Stimulated activated naive CD4-positive, alpha-beta T cell (primary cell): ENCODE results near the gene RAB35.

Experiments
- DNase-seq, 6 experiments: peaks; one replicate each; lab custom pipeline; 2025; lab: John Stamatoyannopoulos, UW

The RAB35 gene

DNA sequence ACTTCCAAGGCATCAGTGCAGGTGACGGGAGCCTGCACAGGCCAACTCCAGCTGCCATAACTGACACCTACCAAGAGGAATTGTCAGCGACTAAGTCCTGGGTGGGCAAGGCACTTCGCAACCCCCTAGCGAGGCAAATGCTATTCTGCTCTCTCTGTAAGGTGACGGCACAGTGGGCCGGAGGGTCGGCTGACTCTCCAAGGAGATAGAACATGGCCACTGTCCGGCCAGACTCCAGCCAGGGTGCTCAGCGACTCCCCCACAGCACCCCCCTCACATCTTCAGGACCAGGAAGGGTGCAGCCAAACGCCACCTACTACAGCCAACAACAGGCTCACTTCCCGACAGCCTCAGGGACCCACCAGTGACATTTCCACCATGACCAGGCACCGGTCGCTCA lies 13.2 kb downstream of the RAB35 start:
- DNase-seq: no peak

DNA sequence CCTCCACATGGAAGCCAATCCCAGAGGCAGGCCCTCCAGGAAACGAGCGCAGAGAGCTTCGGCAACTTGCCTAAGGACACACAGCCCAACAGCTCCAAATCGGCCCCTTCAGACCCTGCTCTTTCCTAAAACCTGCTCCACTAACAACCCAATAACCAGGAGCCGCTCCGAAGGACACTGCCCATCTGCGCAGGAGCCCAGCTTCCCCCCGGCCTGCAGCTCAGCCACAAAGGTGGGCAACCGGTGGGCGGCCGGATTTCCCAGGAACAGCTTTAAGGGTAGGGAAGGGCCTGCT lies 13.6 kb downstream of the RAB35 start:
- DNase-seq: no peak

DNA sequence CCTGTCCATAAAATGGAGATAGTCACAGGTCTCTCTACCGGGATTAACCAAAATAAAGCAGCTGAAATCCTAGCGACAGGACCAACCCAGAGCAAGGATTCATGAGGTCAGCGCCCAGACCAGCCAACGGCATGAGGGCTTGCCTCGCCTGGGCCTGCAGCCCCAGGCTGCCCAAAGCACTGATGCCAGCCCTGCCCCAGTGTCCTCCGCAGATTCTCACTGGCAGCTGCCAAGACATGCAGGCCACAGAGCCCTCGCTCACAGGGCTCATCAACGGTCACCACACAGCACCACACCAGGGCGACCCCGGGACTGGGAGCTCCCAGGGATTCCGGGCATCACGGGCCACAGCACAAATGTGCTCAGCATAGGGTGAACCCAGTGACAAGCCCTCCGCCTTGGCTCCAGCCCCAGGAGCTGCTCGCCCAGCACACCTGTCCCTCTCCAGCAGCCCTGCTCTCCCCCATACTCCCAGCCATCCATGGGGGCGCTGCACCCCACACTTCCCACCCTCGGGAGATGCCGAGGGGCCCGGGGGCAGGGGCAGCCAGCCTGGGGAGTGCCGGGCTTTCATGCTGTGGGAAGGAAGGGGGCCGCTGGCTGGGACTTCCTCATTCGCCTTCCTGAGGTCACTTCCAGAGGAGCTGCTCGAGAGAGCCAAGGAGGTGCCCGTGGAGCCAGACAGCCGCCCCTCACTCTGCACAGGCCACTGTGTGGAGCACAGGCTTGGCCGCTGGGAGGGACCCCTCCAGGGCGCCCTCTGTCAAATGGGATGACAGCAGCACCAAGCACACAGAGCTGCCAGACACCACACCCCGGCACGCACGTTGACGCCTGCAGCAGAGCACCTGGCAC lies 14.1 kb downstream of the RAB35 start:
- no peak for DNase-seq

DNA sequence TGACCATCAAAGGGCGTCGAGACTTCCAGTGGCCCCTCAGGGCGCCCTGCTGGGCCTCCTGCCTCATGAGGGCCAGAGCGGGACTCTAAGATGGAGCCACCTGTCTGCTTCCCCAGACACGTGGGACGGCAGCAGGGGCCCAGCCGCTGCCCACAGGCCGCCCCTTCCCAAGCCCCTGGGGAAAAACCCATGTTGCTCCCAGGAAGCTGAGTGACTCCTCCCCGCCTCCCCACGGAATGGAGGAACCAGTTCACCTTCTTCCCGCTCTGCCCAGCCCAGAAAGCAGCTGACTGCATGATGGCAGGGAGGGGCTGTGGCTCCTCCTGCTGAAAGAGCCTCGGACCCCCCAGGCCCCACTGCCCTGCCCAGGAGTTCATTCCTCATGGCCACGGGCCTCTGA lies 14.9 kb downstream of the RAB35 start:
- no peak for DNase-seq

DNA sequence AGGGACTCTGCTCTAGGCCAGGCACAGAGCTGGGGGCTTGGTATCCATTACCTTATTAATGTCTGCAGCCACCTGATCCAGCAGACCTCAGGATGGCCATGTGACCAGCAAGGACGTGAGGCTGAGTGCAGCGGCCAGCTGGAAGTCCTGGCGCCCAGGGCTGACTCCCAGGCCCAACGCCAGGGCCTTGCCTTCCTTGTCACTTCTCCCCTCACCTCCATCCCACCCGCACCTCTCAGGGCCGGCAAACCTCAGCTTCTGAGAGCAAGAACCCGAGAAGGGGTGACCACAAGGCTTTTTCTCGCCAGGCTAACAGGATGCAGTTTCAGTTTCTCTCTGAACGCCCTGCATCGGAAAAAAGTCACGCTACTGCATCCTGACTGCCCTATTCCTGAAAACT lies 15.4 kb downstream of the RAB35 start:
- DNase-seq: no peak

DNA sequence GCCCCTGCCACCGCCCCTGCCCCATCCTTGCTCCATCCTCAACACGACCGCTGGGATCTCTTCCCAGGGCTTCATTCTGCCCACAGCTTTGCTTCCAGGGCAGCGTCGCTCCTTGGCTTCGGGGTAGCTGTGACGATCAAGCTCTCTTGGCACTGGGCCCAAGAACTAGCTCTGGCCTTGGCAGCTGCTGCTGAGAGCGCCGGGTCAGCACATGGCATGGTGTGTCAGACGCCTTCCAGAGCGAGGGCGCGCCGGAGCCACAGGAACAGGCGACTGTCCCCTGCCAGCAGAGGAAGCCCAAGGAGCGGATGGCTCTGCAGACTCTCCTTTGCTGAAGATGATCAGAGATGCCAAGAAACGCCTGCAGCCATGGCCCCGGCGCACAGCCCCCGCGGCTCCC lies 15.9 kb downstream of the RAB35 start:
- no peak for DNase-seq

DNA sequence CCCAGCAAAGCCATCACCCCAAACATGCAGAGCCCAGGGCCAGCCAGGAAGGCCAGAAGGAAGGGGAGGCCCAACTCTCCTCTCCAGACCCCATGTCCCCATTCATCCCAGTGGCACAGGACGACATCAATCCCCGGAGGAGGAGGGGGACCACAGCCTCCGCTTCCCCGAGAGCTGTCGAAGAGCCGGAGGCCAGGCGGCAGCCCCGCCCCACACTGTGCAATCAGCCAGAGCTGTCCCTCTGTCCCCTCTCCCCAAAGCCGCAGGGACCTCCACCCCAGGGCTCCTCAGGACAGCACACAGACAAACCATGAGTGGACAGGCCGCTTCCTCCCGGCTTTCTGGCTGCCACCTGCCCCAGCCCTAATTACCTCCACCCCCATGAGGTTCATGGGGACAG lies 16.8 kb downstream of the RAB35 start:
- DNase-seq: no peak

DNA sequence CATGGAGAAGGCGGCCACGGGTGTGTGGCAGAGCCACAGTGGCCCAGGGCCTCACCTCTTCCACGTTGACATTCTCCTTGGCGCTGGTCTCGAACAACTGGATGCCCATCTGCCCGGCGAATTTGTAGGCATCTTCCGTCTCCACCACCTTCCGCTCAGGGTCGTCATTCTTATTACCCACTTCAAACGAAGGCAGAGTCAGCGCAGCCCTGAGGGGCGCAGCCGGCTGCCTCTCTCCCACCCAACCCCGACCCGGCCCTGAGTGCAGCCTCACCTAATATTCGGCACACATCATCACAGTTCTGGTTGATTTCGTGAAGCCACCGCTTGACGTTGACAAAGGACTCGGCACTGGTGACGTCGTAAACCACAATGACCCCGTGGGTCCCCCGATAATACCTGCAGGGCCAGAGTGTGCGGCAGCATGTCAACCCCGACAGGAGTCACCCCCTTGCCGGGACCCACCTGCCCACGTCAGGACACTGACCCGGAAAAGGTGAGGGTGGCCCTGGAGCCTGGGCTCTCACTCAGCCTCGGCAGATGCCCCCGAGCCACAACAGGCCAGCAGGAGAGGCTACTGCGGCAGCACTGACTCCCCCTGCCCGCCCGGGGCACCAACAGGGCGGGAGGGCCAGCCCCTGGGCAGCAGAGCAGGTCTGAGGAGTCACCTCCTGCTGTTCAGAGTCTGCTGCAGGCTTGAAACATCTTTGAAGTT lies 17.6 kb downstream of the RAB35 start:
- DNase-seq: no peak

DNA sequence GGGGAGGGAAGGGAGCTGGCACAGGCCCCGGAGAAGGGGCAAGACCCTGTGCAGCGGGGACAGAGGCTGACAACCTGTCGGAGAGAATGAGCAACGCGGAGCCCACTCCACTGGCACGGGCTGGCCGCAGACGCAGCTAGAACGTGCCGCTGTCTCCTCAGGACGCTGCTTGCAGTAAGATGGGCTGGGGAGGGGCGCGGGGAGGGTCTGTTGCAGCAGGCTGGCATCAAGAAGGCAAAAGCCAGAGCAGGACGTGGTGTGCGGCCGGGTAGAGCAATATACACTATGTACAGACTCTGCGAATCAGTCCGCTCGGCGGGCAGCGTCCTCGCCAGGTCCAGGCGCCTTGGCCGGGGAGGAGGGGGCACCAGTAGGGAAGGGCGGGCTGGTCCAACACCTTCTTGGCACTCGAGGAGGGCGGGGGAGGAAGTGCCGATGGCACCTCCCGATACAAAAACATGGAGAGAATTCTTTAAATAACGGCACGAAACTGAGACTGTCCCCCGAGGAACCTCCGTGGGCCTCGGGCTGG lies 19.8 kb downstream of the RAB35 start:
- DNase-seq: no peak

DNA sequence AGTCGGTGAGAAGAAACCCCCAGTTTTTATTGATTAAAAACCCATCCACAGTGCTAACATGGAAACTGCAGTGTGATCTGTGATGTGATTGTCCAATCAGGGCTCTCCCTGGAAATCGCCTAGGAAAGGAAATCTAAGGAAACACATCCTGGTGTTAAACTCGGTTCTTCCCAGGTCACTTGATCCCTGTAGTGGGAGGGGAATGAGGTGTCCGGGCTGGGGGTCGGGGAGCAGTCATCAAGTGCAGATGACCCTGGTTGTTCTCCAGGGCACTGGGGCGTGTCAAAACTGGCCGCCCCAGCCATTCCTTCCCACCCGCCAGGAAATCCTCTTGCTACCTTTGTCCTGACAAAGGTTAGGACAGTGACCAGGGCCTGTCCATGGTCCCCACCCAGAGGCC lies 20.8 kb downstream of the RAB35 start:
- no peak for DNase-seq

DNA sequence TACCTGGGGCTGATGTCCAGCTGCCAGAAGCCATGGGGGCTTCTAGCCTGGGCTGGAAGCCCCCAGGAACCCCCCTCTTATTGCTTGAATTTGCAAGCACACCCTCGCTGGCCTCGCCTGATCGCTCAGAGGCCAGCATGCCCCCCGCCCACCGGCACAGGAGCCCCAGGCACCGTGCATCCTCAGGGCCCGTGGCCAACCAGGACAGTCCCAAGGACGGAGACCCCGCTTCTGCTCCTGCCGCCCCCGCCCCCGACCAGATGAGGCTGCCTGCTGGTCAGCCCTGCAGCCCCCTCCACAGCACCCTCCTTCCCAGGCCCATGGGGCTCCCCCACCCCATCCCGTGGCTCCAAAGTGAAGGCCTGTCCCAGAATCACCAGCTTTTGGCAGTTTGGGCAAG lies 21.2 kb downstream of the RAB35 start:
- no peak for DNase-seq

DNA sequence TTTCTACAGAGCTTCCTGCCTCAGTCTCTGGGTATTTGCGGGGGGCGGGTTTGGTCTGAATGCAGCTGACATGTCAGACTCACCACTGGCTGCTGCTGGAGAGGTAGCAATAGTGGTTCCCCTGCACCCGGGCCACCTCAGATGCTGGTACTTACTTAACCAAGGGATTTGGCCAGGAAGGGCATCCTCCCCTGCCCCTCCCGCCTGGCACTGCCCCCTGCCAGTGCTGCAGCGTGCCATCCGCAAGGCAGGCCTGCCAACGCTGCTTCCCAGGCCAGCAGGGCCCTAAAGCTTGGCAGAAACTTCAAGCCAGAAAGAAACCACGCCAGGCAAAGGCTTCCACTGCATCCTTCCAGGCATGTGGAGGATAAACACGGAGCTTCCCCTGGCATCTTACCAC lies 22.1 kb downstream of the RAB35 start:
- no peak for DNase-seq

DNA sequence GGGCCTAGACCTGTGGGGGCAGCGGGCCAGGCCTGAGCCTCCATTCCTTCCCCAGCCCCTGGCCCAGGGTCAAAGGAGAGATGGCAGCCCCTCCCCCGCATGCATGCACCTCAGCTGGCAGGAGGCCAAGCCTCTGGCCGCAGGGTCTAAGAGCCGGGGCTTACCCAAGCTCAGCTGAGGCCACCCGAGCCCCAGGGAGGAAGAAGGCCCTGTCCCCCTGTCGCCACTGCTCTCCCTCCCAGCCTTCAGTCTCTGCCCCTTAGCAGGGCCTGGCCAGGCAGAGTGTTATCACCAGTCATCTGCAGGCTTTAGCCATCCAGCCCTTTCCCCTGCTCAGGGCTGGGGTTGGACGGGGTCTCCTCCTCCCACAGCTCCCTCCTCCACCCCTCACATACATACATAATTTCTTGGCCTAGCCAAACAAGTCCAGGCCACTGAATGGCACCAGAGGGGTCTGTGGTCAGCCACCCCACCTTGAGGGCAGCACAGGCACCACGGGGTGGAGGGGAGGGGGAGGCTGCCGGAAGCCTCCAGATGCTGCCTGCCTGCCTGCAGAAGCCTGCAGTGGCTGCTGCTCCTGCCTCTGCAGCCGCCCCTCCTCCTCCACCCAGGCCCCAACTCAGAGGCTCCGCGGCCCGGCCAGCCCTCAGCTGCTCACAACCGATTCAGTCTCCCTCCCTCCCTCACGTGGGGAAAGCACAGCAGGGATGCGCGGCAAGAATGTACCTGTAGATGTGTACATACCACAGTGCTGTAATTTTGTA lies 22.8 kb downstream of the RAB35 start:
- no peak for DNase-seq

DNA sequence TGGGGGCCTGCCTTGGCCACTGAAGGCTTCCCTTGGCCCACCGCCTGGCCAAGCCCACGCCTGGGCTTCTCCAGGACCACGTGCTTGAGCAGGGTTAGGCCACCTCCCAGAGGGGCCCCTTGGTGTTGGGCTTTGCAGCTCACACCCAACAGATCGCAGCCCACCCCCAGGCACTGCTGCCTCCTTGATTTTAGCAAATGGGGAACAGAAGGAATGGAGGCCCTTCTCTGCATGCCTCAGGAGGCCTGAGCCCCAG lies 23.3 kb downstream of the RAB35 start:
- DNase-seq: no peak

DNA sequence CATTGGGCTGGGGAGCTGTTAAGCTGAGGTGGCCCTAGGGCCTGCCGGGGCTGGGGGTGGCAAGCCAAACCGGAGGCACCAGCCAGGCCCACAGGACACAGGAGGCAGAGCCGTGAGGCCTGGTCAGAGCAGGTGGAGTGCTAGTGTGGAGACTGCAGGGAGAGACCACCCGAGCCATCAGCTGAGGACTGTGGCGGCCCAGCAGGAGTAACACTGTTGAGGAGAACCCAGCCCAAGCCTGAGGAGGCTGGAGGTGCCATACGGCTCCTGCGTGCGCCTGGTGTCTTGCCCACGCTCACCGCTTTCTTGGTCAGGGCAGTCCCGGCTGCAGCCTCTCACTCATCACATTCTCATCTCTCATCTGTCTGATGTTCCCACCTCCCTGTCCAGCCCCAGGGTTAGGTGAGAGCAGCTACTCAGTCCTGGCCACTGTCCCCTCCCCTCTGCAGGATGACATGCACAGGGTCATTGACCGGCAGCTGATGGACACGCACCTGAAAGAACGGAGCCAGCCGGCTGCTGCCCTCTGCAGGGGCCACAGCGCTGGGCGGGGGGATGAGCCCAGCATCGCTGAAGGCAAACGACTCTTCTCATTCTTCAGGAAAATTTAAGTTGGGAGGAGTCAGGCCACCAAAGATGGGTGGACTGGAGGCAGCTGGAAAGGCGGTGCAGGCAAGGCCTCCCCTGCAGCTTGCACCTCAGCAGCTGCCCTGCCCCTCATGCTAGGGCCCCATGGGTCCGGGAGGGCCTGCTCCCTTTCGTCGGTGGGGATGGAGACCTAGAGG lies 23.8 kb downstream of the RAB35 start:
- DNase-seq: no peak

DNA sequence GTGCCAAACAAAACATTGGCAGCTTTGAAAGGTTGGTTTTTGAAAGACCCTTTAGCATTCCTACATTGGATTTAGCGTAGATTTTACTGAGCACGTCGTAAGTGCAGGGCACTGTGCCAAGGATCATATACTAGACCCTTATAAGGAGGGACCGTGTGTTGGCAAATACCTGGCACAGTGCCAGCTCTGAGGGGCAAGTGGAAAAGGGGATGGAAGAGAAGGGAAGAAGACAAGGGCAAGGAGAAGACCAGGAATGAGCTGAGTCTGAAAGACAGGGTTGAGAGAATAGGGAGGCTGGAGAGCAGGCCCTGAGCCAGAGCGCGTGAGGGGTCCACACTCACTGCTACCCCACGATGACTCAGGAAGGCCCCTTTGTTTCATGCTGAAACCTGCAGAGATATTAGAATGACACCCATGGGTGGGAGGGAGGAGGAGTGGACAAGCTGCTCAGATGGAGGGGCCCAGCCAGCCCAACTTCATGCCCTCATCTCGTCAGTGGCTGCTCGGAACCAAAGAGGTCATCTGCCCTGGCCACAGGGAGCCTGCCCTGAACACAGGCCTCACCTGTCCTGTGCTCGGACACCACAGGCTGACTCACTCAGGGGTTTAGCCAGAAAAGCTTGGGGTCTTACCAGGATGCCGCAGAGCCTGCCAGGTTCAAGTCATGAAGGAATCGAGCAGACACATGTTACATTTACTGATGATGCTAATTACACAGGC lies 25.0 kb downstream of the RAB35 start:
- DNase-seq: no peak

DNA sequence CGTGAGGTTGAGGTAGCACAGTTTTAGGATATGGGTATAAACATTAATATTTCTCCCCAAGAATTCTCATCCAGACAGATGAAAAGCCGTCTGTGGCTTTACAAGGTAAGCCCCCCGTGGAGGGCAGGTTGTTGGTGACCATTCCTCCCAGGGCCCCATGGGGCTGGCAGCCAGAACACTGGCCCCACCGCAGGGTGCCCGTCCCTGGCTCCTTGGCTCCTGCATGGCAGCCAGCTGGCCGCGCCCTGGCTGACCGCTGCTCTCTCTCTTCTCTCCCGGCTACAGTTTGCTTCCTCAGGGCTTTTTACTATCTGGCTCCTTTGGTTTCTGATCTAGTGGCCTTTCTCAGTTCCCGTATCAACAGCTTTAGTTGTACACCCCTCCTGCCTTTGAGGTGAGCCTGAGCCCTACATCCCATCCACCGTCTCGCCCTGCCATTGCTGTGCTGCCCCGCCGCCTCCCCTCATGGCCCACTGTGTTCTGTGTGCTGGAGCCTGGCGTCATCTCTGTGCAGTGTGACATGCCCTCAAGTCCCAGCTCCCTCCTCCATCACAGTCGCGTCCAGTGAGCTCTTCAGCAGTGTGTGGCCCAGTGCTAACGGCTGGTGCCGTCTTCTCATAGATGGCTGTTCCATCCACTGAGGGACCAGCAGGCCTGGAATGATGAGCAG lies 25.8 kb downstream of the RAB35 start:
- DNase-seq: no peak

DNA sequence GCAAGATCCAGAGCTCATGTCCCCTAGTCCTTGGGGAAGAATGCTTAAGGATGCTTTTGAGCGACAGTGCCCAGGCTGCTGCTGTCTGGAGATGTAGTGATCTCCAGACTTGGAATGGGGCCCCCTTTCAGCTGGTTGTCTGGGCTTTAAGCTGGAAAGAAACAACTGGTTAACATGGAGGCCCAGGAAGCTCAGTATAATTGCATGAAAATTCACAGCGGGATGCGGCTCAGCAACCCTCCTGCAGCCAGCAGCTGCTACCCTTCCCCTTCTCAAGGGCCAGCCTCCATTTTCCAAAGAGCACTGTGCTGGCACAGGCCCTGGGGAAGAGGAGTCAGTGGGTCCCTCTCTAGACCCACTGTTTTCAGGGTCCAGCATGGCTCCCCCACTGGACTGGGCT lies 26.3 kb downstream of the RAB35 start:
- DNase-seq: no peak

DNA sequence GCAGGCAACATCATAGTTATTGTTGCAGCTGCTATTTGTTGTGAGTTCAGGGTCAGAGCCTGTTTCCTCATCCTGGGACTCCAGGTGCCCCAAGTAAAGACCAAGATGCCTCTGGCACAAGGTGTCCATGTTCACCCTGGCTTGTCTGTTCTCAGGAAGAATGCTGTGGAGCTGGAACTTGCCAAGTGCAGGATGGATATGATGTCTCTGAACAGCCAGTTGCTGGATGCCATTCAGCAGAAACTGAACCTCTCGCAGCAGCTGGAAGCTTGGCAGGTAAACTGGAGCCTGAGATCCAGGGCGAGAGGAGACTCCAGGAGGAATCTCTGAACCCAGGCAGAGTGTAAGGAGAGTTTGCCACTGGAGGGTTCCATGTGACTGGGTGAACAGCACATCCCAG lies 26.8 kb downstream of the RAB35 start:
- DNase-seq: no peak

DNA sequence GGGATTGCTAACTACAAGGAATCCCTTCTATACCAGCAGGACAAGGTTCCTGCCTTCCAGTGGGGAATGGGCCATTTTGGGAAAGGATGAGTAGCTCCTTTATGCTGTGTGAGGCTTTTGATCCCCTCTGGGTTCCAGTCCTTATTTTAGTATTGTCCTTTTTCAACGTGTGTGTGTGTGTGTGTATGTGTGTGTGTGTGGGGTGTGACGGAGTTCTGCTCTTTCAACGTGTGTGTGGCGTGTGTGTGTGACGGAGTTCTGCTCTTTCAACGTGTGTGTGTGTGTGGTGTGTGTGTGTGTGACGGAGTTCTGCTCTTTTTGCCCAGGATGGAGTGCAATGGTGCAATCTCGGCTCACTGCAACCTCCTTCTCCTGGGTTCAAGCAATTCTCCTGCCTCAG lies 27.4 kb downstream of the RAB35 start:
- DNase-seq: no peak
